Measurements from ENCODE around the gene KRTAP5-2.
"Not testable (repeated sequence)": the region's sequence is repeated elsewhere in the genome, so short reads cannot be mapped to it uniquely, and the experiment has no call there.

The KRTAP5-2 gene

DNA sequence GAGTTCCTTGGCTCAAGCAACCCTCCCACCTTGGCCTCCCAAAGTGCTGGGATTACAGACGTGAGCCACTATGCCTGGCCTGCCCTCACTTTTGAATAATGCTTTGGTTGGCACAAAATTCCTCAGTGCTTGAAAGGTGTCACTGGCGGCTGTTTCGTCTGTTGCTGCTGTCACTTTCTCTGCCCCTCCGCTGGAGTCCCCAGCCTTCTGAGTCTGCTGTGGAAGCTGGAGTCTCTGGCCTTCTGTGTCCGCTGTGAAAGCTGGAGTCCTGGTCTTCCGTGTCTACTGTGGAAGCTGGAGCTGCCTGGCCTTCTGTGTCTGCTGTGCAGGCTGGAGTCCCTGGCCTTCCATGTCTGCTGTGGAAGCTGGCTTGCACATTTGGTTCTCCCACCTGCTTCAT is 8.1 kb downstream of the KRTAP5-2 start:
- DNase-seq (ENCODE audit: low read depth, low spot score) = no peak

DNA sequence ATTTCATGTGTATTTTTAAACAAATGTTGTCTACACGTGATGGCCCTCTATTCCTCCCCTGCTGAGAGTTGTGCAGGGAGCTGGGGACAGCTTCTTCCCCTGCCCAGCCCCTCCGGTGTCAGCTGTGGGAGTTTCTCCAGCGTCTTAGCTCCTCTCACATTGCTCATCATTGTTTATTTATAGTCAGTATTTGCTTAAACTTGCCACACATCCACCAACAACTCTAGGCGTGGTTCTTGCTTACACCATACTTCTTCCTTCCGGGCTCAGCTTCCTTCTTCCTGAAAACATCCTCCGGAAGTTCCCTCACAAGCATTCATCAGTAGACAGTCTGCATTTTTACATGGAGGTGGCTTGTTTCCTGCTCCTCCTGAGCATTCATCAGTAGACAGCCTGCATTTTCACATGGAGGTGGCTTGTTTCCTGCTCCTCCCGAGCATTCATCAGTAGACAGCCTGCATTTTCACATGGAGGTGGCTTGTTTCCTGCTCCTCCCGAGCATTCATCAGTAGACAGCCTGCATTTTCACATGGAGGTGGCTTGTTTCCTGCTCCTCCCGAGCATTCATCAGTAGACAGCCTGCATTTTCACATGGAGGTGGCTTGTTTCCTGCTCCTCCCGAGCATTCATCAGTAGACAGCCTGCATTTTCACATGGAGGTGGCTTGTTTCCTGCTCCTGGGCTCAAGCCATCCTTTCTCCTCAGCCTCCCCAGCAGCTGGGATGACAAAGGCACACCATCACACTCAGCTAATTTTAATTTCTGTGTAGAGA is 8.7 kb downstream of the KRTAP5-2 start:
- DNase-seq (ENCODE audit: low read depth, low spot score) = not testable (repeated sequence)

DNA sequence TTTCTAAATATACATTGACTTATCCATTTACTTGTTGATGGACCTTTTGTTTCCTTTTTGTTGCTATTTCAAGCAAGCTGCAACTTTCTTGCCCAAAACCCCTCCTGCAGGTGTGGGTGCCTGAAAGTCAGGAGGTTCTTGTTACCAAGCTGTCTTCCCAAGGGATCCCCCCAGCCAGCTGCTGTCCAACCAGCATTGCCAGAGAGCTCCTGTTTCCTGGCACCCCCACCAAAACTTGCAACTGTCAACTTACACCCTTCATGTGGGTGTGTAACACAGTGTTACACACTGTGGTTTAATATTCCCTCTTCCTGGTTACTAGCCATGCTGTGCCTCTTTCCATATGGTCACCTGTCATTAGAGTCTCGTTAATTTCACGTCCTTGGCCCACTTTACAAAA is 11.4 kb downstream of the KRTAP5-2 start:
- no peak for DNase-seq (ENCODE audit: low read depth, low spot score)

DNA sequence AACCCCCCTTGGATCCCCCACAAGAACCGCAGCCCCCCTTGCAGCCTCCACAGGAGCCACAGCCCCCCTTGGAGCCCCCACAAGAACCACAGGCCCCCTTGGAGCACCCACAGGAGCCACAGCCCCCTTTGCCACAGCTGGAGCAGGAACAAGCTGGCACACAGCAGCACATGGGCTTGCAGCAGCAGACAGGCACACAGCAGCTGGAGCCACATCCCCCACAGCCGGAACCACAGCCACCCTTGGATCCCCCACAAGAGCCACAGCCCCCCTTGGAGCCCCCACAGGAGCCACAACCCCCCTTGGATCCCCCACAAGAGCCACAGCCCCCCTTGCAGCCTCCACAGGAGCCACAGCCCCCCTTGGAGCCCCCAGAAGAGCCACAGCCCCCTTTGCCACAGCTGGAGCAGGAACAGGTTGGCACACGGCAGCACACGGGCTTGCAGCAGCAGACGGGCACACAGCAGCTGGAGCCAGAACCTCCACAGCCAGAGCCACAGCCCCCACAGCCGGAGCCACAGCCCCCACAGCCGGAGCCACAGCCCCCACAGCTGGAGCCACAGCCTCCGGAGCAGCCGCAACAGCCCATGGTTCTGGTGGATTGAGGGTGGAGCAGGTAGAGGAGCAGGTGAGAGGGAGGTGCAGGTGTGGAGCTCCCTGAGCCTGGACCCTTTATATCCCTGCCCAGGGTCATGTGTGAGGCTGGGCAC is 13.3 kb downstream of the KRTAP5-2 start, which contains the start of gene KRTAP5-1:
Gene KRTAP5-1, minus strand, starts transcription at position 623 of the 710 bp plus-strand sequence. Its CDS starts 34 bp downstream, at position 589.
- DNase-seq (ENCODE audit: low read depth, low spot score) = not testable (repeated sequence)

DNA sequence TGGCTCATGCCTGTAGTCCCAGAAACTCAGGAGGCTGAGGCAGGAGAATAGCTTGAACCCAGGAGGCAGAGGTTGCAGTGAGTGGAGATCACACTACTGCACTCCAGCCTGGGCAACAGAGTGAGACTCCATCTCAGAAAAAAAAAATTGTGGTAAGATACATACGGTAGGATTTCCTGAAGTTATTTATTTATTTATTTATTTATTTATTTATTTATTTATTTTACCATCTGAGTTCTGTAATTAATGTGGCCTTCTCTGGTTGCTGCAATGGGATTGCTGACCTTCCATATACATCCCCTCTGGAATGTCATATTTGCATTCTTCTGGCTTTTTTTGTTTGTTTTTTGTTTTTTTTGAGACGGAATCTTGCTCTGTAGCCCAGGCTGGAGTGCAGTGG is 15.2 kb downstream of the KRTAP5-2 start:
- DNase-seq (ENCODE audit: low read depth, low spot score) = not testable (repeated sequence)

DNA sequence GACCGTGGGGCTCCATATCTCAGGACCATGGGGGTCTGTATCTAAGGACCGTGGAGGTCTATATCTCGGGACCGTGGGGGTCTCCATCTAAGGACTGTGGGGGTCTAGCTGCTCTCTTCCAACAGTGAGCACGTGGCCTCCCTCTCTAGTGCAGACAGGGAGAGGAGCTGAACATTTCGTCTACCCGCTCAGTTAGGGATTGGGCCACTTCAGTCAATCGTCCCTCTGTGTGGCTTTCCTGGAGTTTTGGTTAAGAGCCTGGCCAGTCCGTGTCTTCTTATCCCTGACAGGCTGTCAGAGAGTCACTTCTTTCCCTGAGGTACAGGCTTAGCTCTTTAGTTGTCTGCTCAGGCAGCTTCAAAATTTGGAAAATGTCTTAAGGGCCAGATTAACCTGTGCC is 16.1 kb downstream of the KRTAP5-2 start:
- DNase-seq (ENCODE audit: low read depth, low spot score) = no peak

DNA sequence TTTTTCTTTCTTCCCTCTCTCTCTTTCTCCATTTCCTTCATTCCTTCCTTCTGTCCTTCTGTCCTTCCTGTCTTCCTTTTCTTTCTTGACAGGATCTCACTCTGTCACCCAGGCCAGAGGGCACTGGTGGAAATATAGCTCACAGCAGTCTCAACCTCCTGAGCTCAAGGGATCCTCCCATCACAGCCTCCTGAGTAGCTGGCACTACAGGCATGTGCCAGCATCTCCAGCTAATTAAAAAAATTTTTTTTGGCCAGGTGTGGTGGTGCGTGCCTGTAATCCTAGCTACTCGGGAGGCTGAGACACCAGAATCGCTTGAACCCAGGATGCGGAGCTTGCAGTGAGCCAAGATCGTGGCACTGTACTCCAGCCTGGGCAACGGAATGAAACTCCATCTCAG is 21.3 kb downstream of the KRTAP5-2 start:
- DNase-seq (ENCODE audit: low read depth, low spot score) = no peak

DNA sequence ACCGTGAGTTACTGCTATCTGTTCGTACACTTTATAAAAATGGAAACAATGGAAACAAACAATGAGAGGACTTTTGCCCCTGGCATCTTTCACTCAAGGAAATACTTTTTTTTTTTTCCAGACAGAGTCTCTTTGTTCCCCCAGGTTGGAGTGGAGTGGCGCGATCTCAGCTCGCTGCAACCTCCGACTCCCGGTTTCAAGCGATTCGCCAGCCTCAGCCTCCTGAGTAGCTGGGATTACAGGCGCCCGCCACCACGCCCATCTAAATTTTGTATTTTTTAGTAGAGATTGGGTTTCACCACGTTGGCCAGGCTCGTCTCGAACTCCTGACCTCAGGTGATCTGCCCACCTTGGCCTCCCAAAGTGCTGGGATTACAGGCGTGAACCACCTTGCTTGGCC is 22.3 kb downstream of the KRTAP5-2 start:
- not testable (repeated sequence) for DNase-seq (ENCODE audit: low read depth, low spot score)

DNA sequence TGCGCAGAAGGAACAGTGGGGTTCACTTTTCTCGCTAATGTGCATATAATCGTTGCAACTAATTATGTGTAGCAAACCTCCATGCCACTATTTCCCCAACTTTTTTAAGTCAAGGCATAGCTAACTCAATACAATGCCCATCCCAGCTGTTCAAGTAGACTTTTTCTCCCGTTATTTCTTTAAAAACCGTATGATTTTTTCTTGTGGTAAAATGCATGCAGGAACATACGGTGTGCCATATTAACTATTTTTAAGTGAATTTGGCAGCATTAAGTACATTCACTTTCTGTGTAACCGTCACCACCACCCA is 23.2 kb downstream of the KRTAP5-2 start:
- DNase-seq (ENCODE audit: low read depth, low spot score) = no peak

DNA sequence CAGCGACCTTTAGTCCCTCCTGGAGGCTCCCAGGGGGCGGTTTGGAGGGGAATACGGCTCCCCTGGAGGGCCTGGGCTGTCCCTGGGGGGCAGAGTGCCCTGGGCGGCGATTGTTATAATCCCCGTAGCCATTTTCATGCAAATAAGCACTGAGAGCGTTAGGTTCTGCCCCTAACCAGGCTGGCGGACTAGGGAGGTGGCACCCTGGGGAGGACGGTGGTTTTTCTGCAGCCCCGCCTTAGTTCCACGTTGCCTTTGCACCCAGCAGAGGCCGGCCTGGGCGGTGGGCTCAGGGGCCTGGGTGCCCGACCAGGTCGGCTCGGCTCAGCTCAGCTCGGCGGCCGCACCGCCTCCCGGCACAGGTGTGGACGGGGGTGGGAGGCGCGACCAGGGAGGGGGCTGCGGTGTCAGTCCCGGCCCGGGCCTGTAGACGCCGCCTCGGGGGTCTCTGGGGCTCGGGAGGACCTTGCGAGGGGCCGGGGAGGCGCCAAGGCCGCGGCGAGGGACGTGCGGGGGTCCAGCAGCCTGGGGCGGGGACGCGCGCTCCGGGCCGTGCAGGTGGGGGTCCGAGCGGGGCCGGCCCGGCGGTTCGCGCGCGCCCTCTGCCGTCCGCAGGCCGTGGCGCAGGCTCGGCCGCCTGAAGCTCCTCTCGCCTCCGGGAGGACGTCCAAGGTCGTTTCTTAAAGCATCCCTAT is 23.7 kb downstream of the KRTAP5-2 start:
- no peak for DNase-seq (ENCODE audit: low read depth, low spot score)

DNA sequence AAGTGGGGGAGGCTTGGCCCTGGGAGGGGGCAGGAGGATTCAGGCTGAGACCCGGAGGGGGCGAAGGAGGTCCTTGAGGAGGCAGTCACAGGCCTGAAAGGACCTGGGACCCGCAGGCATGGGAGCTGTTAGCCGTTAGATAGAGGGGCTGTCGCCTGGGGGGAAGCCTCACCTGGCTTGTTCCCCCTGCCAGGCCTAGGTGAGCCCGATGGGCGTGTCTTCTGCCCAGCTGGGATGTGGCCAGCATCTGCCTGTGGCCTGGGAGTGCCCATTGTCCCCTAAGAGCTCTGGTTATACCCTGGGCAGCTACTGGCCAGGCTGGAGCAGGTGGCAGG is 24.2 kb downstream of the KRTAP5-2 start:
- no peak for DNase-seq (ENCODE audit: low read depth, low spot score)

DNA sequence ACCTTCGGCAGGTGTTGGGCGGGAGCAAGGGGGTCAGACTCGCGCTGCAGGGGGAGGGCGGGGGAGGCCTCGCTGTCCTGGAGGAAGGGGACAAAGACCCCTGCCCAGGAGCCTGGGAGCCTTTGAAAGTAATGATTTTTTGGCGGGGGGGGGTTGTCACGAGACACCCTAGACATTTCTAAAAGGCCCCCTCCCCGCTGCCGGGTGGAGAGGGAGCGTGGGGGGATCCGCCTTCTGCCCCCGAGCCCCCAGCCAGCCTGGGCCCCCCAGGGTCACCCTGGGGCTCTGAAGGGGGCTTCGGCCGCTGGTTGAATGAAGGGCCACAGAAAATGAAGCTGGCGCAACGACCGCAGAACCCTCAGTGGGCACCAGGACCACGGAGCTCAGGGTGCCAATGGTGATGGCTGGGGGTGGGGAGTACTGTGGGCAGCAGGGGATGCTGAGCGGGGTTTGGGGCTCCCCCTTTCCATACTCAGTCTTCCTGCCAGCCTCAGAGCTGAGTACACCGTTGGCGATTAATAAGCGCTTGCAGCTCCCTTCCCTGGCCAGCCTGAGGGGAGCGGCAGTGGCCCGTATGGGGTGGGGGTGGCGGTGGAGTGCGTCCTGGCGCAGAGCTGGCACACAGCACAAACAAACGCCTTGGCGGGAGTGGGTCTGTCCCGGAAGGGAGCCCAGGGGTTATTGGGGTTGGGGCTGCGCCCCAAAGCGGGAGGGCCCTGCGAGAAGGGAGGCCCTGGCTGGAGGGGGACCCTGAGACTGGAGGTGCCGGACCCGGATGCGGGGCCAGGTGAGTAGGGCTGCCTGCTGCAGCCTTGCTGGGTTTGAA is 24.8 kb downstream of the KRTAP5-2 start:
- DNase-seq (ENCODE audit: low read depth, low spot score) = no peak

DNA sequence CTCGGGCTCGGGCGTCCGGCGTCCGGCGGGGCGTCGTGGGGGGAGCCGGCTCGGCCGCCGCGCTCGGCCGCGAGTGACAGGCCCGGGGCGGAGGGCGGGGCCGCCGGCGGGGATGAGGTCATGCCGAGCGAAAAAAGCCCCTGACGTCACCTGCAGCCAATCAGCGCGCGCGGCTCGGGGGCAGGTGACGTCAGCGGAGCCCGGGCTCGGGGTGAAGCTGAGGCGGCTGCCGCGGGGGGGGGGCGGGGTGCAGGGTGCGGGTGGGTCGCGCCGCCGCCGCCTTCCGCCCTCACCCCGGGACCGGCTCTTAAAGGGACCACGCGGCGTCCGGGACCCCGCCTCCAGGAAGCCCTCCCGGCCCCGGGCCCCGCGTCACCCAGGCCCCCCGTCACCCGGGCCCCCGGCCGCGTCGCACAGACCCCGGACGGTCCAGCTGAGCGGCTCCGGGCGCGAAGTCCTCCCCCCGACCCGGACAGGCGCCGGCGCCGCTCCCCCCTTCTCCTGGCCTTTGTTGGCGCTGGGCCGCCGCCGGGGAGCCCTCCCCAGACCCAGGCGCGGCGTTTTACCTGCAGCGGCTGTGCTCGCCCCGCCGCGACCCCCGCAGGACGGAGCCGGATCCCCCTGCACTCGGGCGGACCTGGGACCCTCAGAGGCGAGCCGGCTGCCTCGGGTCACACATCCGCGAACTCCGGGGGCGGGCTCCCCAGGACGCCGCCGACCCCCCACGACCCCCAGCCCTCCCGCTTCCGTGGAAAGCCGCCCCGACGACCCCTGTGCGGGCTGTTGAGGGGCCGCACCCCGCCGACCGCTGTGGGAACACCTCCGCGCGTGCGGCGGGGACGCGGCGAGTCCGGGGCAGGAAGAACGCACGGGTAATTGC is 25.7 kb downstream of the KRTAP5-2 start, which contains the start of gene DUSP8:
Gene DUSP8, minus strand, starts transcription at position 75 of the 880 bp plus-strand sequence. CDS start 6,445 bp downstream, outside the sequence.
- peak; percentile 81 for DNase-seq (ENCODE audit: low read depth, low spot score)

DNA sequence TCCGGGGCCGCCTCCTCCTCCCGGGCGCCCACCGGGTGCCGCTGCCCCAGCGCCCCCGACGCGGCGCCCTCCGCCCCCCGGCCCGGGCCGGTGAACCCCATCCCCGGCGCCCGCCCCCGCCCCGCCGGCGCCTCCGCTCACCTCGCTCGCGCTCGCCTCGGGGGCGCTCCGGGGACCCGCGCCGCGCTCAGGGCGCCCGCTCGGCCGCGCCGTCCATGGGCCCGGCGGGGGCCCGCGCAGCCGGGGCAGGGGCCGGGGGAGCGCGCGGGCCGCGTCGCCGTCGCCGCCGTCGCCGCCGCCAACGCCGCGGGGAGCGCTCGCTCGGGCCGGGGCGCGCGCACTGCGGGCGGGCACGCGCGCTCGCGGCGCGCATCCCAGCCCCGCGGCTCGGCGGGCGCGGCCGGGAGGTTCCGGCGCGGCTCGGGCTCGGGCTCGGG is 26.3 kb downstream of the KRTAP5-2 start:
- no peak for DNase-seq (ENCODE audit: low read depth, low spot score)

DNA sequence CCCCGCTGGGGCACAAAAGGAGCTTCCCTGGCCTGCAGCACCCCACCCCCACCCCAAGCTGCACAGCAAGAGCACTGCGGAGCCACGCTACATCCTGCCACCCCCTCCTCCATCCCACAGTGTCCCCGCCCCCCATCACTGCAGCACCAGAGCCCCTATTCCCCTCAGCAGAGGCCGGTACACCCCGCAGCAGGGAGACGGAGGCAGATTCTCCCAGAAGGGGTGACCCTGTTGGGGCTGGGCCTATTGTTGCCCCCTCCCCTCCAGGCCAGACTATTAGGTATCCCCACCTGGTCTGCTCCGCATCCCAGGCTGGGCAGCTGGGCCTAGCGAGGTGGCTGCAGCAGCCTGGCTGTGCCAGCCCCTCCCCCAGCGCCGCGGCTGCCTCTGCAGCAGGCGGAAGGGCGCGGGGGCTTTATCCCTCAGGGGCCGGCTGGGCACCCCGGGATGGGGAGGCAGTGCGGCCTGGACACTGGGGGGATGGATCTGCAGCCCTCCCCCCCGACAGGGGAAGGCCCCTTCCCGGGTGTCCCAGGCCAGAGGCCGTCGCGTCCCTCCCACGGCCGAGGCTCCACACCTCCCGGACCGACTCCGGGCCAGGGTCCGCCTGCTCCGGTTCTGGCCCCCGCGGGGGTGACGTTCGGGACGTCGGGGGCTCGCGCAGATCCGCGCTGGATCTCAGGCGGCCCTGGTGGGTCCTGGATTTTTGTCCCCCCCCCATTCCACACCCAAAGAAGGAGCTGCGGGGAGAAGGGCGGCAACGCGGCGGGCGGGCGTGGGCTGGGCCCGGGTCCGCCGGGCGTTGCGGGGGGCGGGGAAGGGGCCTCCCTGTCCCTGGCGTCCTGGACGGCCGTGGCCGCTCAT is 27.0 kb downstream of the KRTAP5-2 start:
- DNase-seq (ENCODE audit: low read depth, low spot score) = no peak

DNA sequence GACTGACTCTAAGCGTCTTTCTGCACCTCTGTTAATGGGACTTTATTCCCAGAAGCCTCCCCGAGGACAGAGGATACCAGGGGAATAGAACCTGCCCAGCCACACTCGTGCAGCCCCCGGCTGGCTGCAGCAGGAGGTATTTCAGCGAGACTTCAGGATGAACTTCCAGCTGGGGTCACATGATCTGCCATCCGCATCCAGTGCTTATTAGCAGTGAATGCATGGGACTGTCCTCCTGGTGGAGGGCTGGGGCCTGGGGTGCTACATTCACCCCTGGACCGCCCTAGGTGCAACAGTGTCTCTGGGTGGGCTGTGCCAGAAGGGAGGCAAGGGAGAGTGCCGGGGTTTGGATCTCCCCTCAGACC is 27.6 kb downstream of the KRTAP5-2 start:
- no peak for DNase-seq (ENCODE audit: low read depth, low spot score)

DNA sequence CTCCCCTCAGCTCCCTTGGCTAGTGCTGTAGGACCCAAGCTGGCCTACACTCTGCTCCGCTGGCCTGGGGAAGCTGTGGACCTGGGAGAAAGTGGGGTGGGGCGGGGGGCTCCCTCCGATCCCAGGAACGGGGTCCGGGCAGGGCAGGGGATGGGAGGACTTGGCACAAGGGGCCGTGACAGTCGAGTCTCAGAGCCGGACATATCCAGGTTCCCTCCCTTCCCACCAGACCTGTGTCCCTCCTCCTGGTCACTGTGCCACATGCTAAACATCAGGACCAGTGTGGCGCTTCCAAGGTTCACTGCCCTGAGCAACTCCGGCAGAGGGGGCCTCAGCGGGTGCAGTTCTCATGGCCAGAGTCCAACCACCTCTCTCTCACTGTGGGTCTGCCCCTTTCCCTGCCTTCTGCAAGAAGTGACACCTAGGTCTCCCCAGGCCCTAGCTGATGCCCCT is 28.1 kb downstream of the KRTAP5-2 start:
- no peak for DNase-seq (ENCODE audit: low read depth, low spot score)

DNA sequence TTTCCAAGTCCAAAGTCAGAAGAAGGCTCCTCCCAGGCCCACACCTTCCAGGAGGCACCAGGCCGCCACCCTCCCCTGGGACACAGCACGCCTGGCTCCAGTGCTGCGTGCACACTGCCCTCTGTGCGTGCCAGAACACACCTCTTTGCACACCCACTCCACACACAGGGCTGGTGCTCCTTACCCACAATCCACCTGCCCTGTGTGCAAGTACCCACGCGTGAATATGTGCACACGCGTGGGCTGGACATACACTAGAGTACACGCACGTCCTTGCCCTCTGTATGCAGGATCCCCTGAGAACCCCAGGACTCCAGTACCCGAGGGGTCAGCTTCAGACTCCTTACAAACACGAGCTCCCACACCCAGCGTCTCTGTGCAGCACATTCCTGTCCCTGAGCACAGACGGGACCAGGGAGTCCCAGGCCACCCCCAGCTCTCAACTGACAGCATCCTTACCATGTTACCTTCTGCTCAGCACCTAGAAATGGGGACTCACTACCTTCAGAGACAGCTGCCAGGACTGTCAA is 28.8 kb downstream of the KRTAP5-2 start:
- no peak for DNase-seq (ENCODE audit: low read depth, low spot score)

DNA sequence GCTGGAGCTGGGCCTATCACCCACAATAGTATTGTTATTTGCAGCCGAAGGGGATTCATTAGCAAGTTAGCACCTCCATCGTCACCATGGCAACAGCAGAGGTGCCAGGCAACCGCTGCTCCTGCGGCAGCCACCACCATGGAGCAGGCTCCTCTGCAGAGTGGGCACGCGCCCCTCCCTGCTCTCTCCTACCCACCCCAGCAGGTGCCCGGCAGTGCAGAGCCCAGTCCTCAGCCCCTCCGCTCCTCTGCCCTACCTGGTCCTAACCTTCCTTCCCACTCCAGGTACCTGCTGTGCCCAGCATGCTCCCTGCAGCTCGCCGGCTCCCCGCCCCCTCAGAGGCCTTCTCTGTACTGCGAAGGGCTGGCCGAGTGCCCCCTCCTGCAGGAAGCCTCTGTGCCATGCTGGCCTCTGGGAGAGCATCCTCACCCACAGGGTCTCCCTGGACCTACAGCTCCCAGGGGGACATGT is 29.6 kb downstream of the KRTAP5-2 start:
- no peak for DNase-seq (ENCODE audit: low read depth, low spot score)

All from activated CD4-positive, CD25-positive, alpha-beta regulatory T cell treated with anti-CD3 and anti-CD28 coated beads, Interleukin-2, amount 50 U/mL, for 16 hours (primary cell).